ENCODE results near the gene GABRG2.

The GABRG2 gene

GRCh38 chr5:162091336-162091735, 23.8 kb downstream of the GABRG2 start:
- H3K36me3 ChIP-seq (ENCODE audit: control insufficient read depth in 2 of 2, insufficient read depth in 1 of 2, low read length in 2 of 2), result no peaks in the 10 kb centered on the region
- ChIA-PET CTCF (no interaction called here), POLR2A (no interaction called here)
- no peaks in the 10 kb centered on the region for H3K9me3 ChIP-seq (ENCODE audit: control insufficient read depth, insufficient read depth, low read depth, low read length)
- TF ChIP-seq ZNF169 (tag by site-specific recombination; IDR thresholded peaks at IDR 0.05) (no peak), ZNF133 (tag by site-specific recombination; IDR thresholded peaks at IDR 0.05) (no peak), ZNF366 (tag by site-specific recombination; conservative IDR thresholded peaks at IDR 0.05) (no peak), BCL11A (tag by site-specific recombination; IDR thresholded peaks at IDR 0.05; ENCODE audit: low read depth) (no peak), ZNF654 (tag by site-specific recombination; IDR thresholded peaks at IDR 0.05; ENCODE audit: low read depth) (no peak), ZNF514 (tag by site-specific recombination; IDR thresholded peaks at IDR 0.05) (no peak), ZNF324 (tag by site-specific recombination; IDR thresholded peaks at IDR 0.05) (no peak), ZNF555 (tag by site-specific recombination; conservative IDR thresholded peaks at IDR 0.05) (no peak)
- TF ChIP-seq, protein P1, sequence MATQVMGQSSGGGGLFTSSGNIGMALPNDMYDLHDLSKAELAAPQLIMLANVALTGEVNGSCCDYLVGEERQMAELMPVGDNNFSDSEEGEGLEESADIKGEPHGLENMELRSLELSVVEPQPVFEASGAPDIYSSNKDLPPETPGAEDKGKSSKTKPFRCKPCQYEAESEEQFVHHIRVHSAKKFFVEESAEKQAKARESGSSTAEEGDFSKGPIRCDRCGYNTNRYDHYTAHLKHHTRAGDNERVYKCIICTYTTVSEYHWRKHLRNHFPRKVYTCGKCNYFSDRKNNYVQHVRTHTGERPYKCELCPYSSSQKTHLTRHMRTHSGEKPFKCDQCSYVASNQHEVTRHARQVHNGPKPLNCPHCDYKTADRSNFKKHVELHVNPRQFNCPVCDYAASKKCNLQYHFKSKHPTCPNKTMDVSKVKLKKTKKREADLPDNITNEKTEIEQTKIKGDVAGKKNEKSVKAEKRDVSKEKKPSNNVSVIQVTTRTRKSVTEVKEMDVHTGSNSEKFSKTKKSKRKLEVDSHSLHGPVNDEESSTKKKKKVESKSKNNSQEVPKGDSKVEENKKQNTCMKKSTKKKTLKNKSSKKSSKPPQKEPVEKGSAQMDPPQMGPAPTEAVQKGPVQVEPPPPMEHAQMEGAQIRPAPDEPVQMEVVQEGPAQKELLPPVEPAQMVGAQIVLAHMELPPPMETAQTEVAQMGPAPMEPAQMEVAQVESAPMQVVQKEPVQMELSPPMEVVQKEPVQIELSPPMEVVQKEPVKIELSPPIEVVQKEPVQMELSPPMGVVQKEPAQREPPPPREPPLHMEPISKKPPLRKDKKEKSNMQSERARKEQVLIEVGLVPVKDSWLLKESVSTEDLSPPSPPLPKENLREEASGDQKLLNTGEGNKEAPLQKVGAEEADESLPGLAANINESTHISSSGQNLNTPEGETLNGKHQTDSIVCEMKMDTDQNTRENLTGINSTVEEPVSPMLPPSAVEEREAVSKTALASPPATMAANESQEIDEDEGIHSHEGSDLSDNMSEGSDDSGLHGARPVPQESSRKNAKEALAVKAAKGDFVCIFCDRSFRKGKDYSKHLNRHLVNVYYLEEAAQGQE (tag by site-specific recombination; IDR thresholded peaks at IDR 0.05), result no peak
- TF ChIP-seq, protein P2, sequence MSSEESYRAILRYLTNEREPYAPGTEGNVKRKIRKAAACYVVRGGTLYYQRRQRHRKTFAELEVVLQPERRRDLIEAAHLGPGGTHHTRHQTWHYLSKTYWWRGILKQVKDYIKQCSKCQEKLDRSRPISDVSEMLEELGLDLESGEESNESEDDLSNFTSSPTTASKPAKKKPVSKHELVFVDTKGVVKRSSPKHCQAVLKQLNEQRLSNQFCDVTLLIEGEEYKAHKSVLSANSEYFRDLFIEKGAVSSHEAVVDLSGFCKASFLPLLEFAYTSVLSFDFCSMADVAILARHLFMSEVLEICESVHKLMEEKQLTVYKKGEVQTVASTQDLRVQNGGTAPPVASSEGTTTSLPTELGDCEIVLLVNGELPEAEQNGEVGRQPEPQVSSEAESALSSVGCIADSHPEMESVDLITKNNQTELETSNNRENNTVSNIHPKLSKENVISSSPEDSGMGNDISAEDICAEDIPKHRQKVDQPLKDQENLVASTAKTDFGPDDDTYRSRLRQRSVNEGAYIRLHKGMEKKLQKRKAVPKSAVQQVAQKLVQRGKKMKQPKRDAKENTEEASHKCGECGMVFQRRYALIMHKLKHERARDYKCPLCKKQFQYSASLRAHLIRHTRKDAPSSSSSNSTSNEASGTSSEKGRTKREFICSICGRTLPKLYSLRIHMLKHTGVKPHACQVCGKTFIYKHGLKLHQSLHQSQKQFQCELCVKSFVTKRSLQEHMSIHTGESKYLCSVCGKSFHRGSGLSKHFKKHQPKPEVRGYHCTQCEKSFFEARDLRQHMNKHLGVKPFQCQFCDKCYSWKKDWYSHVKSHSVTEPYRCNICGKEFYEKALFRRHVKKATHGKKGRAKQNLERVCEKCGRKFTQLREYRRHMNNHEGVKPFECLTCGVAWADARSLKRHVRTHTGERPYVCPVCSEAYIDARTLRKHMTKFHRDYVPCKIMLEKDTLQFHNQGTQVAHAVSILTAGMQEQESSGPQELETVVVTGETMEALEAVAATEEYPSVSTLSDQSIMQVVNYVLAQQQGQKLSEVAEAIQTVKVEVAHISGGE (tag by site-specific recombination; conservative IDR thresholded peaks at IDR 0.05; ENCODE audit: low read depth), result no peak
- no peaks in the 10 kb centered on the region for H3K4me1 ChIP-seq (ENCODE audit: control insufficient read depth, insufficient read depth, low read length)
- no peak overlapping the region for H3K27ac ChIP-seq (ENCODE audit: extremely low read depth, low read depth, low read length)
- no peak overlapping the region for H3K4me3 ChIP-seq (ENCODE audit: low read depth, low read length)

- Histone ChIP-seq H3K36me3 (ENCODE audit: control insufficient read depth in 2 of 2, insufficient read depth in 1 of 2, low read length in 2 of 2) (no peaks in the 10 kb centered on the region), H3K4me3 (ENCODE audit: low read depth, low read length) (no peak overlapping the region), H3K9me3 (ENCODE audit: control insufficient read depth, insufficient read depth, low read depth, low read length) (no peaks in the 10 kb centered on the region), H3K4me1 (ENCODE audit: control insufficient read depth, insufficient read depth, low read length) (no peaks in the 10 kb centered on the region), H3K27ac (ENCODE audit: extremely low read depth, low read depth, low read length) (no peak overlapping the region)
- POLR2A ChIA-PET, result no interaction called here
- TF ChIP-seq, protein P3, sequence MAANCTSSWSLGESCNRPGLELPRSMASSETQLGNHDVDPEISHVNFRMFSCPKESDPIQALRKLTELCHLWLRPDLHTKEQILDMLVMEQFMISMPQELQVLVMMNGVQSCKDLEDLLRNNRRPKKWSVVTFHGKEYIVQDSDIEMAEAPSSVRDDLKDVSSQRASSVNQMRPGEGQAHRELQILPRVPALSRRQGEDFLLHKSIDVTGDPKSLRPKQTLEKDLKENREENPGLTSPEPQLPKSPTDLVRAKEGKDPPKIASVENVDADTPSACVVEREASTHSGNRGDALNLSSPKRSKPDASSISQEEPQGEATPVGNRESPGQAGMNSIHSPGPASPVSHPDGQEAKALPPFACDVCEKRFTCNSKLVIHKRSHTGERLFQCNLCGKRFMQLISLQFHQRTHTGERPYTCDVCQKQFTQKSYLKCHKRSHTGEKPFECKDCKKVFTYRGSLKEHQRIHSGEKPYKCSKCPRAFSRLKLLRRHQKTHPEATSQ (tag by site-specific recombination; IDR thresholded peaks at IDR 0.05), result no peak
- TF ChIP-seq ZNF121 (tag by site-specific recombination; IDR thresholded peaks at IDR 0.05), result no peak
- TF ChIP-seq ZIC2 (tag by site-specific recombination; IDR thresholded peaks at IDR 0.05), result no peak
- TF ChIP-seq ATF2 (tag by site-specific recombination; IDR thresholded peaks at IDR 0.05; ENCODE audit: low read depth), result no peak
- no peak for TF ChIP-seq ZNF837 (tag by site-specific recombination; IDR thresholded peaks at IDR 0.05)
- TF ChIP-seq ZNF366 (tag by site-specific recombination; conservative IDR thresholded peaks at IDR 0.05), result no peak
- CTCF ChIA-PET, result no interaction called here
Observed at GRCh38 chr5:162096448-162096847, 28.9 kb downstream of the GABRG2 start.

Data from HEK293 (cell line).